Peyer's patch (tissue), 4 donors: ENCODE results near the gene PCP4L1. TPM values are rescaled to one million over a fixed set of nuclear protein-coding genes. Genes with fewer than 3 reads are reported as not detected.
"Not testable (repeated sequence)": the region's sequence is repeated elsewhere in the genome, so short reads cannot be mapped to it uniquely, and the experiment has no call there.

Source experiments
- DNase-seq, 3 donors: peaks; one replicate each; pipeline ENCODE4 v3.0.0-alpha.2; 2017 to 2019
- H3K27ac ChIP-seq, 4 donors: fragments of 200-600 bp; sonication (generic); one replicate each; pipeline ENCODE4 v1.5.1; 2016 to 2019
- H3K27me3 ChIP-seq, 2 donors: fragments of 200-600 bp; sonication (generic); one replicate each; pipeline ENCODE4 v1.5.1; 2019
- H3K36me3 ChIP-seq, 3 donors: fragments of 200-600 bp; sonication (generic); one replicate each; pipeline ENCODE4 v1.5.1; 2016 to 2019
- H3K4me1 ChIP-seq, 4 donors: fragments of 200-600 bp; sonication (generic); one replicate each; pipeline ENCODE4 v1.5.1; 2016 to 2019
- H3K4me3 ChIP-seq, 4 donors: fragments of 200-600 bp; sonication (generic); 1 replicate in 3 of 4; 2 replicates in 1 of 4; pipeline ENCODE4 v1.5.1; 2016 to 2019; ENCODE audit warnings: mild to moderate bottlenecking in 1 of 4
- H3K9me3 ChIP-seq, 4 donors: fragments of 200-600 bp; sonication (generic); one replicate each; pipeline ENCODE4 v1.5.1; 2016 to 2019; ENCODE audit warnings: mild to moderate bottlenecking in 1 of 4
- CTCF ChIP-seq, 6 experiments: fragments of 450-650 bp in 4 of 6; fragments of 200-600 bp in 2 of 6; sonication (generic) in 1 of 6; IDR thresholded peaks; one replicate each; pipeline ENCODE4 v1.5.1; 2017 to 2019; ENCODE audit warnings: antibody characterized with exemption in 6 of 6, mild to moderate bottlenecking in 3 of 6, moderate library complexity in 1 of 6
- POLR2A ChIP-seq, 2 donors: fragments of 450-650 bp; IDR thresholded peaks; one replicate each; pipeline ENCODE4 v1.5.1; 2017; ENCODE audit warnings: antibody characterized with exemption in 2 of 2, mild to moderate bottlenecking in 2 of 2, moderate library complexity in 2 of 2
- total RNA-seq, 4 donors: library from RNA; depleted of rRNA; stranded (reverse); fragments of >200 nt; gene quantifications; one replicate each; pipeline ENCODE4 v1.1.0, GENCODE V29; 2016

PCP4L1 gene
- total RNA-seq, 4 donors from 2014 or later, result not detected

GRCh38 chr1:161223805-161224694 is 34.5 kb upstream of the PCP4L1 start:
- peak overlapping the region in 2 of 4 donors; percentile 76 to 79 for H3K27ac ChIP-seq
- peaks cover 6 to 40% (median 10%) of the 10 kb centered on the region in 4 donors for H3K4me1 ChIP-seq
- TF ChIP-seq POLR2A (IDR thresholded peaks at IDR 0.05) (no peak), CTCF (IDR thresholded peaks at IDR 0.05) (no peak)
- H3K27me3 ChIP-seq, result no peaks in the 10 kb centered on the region
- H3K9me3 ChIP-seq, result no peaks in the 10 kb centered on the region
- peaks cover 0 to 14% (median 0%) of the 10 kb centered on the region in 3 donors for H3K36me3 ChIP-seq
- no peak overlapping the region for H3K4me3 ChIP-seq
- DNase-seq, result peak in 1 of 3 donors; percentile 75

GRCh38 chr1:161224695-161225087 is 33.9 kb upstream of the PCP4L1 start:
- Histone ChIP-seq H3K4me1 (peaks cover 6 to 40% (median 10%) of the 10 kb centered on the region in 4 donors), H3K36me3 (peaks cover 0 to 20% (median 0%) of the 10 kb centered on the region in 3 donors), H3K27ac (peak overlapping the region in 3 of 4 donors; percentile 56 to 79 (median 76))
- peak in 1 of 3 donors; percentile 40 for DNase-seq
- not testable (repeated sequence) for H3K4me3 ChIP-seq, H3K27me3 ChIP-seq, H3K9me3 ChIP-seq

GRCh38 chr1:161225178-161225533 is 33.4 kb upstream of the PCP4L1 start:
- DNase-seq, result no peak
- no peak overlapping the region for H3K4me3 ChIP-seq
- no peaks in the 10 kb centered on the region for H3K27me3 ChIP-seq

GRCh38 chr1:161225534-161226319 is 32.8 kb upstream of the PCP4L1 start, which contains the start of gene TOMM40L:
Gene TOMM40L, plus strand, starts transcription at chr1:161226060. Its CDS starts 430 bp downstream, at chr1:161226490.
- TF ChIP-seq CTCF (IDR thresholded peaks at IDR 0.05) (peak; percentile 29 to 82 (median 70)), POLR2A (IDR thresholded peaks at IDR 0.05) (peak; percentile 13 to 48)
- no peaks in the 10 kb centered on the region for H3K9me3 ChIP-seq
- DNase-seq, result peak; percentile 87 to 97 (median 88)
- peak within 1 kb of the TSS; percentile 64 to 83 (median 68) for H3K4me3 ChIP-seq
- H3K27ac ChIP-seq, result peak within 1 kb of the TSS; percentile 70 to 79 (median 76)
- peaks cover 6 to 40% (median 10%) of the 10 kb centered on the region in 4 donors for H3K4me1 ChIP-seq
- H3K36me3 ChIP-seq, result peaks cover 0 to 23% (median 0%) of the 10 kb centered on the region in 3 donors
- no peaks in the 10 kb centered on the region for H3K27me3 ChIP-seq

More at GRCh38 chr1:161225178-161225533, 33.4 kb upstream of the PCP4L1 start:
- Histone ChIP-seq H3K36me3 (peaks cover 0 to 23% (median 0%) of the 10 kb centered on the region in 3 donors), H3K9me3 (no peaks in the 10 kb centered on the region), H3K27ac (peak overlapping the region; percentile 56 to 79 (median 73)), H3K4me1 (peaks cover 6 to 40% (median 10%) of the 10 kb centered on the region in 4 donors)
- no peak for TF ChIP-seq CTCF (IDR thresholded peaks at IDR 0.05)
- no peak for TF ChIP-seq POLR2A (IDR thresholded peaks at IDR 0.05)

- H3K36me3 ChIP-seq, result peaks cover 0 to 23% (median 0%) of the 10 kb centered on the region in 3 donors
- peak in 1 of 3 donors; percentile 46 for DNase-seq
- H3K27me3 ChIP-seq, result no peaks in the 10 kb centered on the region
- peak overlapping the region; percentile 70 to 76 (median 74) for H3K27ac ChIP-seq
- H3K4me1 ChIP-seq, result peaks cover 6 to 40% (median 10%) of the 10 kb centered on the region in 4 donors
- no peaks in the 10 kb centered on the region for H3K9me3 ChIP-seq
- peak overlapping the region; percentile 64 to 83 (median 68) for H3K4me3 ChIP-seq
- TF ChIP-seq CTCF (IDR thresholded peaks at IDR 0.05) (no peak), POLR2A (IDR thresholded peaks at IDR 0.05) (no peak)
Measured at GRCh38 chr1:161226320-161226711, 32.2 kb upstream of the PCP4L1 start.
